Measurements from ENCODE around the gene IMMP2L.
"Not testable (repeated sequence)": the region's sequence is repeated elsewhere in the genome, so short reads cannot be mapped to it uniquely, and the experiment has no call there.

Gene IMMP2L

DNA sequence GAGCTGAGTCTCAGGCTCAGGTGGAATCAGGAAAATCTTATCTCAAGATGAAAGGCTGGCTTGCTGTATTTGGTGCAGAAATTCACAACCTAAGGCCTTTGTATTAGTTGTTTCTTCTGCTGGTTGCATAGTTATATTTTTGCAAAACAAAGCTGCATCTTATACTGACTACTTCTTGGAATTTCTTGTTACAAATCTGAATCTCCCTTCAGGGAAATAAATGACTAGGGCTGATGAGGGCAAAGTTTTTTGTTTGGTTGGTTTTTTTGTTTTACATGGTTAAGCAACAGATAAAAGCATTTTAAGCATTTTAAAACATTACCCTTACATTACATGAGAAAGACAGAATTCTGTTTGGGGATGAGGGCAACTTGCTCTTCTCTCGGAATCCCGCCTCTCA lies 485.3 kb downstream of the IMMP2L start:
- no peak for TF ChIP-seq CTCF (conservative IDR thresholded peaks at IDR 0.05; ENCODE audit: low read depth, low read length)
- H3K4me3 ChIP-seq (ENCODE audit: low read length): no peak overlapping the region
- no peak for DNase-seq (ENCODE audit: low read depth)

GRCh38 chr7:111076205-111076604 lies 486.1 kb downstream of the IMMP2L start:
- H3K4me3 ChIP-seq (ENCODE audit: low read length): no peak overlapping the region
- no peak for TF ChIP-seq CTCF (conservative IDR thresholded peaks at IDR 0.05; ENCODE audit: low read depth, low read length)
- DNase-seq (ENCODE audit: low read depth): no peak

- TF ChIP-seq CTCF (conservative IDR thresholded peaks at IDR 0.05; ENCODE audit: low read depth, low read length): no peak
- DNase-seq (ENCODE audit: low read depth): no peak
These were observed 486.8 kb downstream of the IMMP2L start for GRCh38 chr7:111075498-111075897.

DNA sequence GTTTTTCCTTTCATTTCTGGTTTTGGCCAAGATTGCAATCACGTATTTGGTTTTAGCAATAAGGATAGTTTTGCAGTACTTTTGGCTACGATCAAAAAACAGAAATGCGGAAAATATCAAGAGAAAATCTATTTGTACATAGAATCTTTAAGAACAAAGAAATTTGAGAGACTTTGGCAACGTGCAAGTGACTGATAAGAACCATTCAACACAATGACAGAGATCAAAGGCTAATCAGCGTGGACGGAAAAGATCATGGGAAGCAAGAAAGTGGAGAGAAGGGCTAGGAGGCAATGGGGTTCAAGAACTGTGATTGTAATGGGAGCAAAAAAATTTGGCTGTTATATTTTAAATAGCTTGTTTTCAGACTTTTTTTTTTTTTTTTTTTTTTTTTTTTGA lies 487.5 kb downstream of the IMMP2L start:
- H3K4me3 ChIP-seq (ENCODE audit: low read length): no peak overlapping the region
- DNase-seq (ENCODE audit: low read depth): no peak
- TF ChIP-seq CTCF (conservative IDR thresholded peaks at IDR 0.05; ENCODE audit: low read depth, low read length): no peak

More at GRCh38 chr7:111075498-111075897, 486.8 kb downstream of the IMMP2L start:
- no peak overlapping the region for H3K4me3 ChIP-seq (ENCODE audit: low read length)

GRCh38 chr7:111074071-111074747 lies 488.1 kb downstream of the IMMP2L start:
- no peak for TF ChIP-seq CTCF (conservative IDR thresholded peaks at IDR 0.05; ENCODE audit: low read depth, low read length)
- H3K4me3 ChIP-seq (ENCODE audit: low read length): no peak overlapping the region
- no peak for DNase-seq (ENCODE audit: low read depth)

- H3K4me3 ChIP-seq (ENCODE audit: low read length); DNase-seq (ENCODE audit: low read depth): not testable (repeated sequence)
These were observed 489.6 kb downstream of the IMMP2L start for GRCh38 chr7:111072658-111073057.

DNA sequence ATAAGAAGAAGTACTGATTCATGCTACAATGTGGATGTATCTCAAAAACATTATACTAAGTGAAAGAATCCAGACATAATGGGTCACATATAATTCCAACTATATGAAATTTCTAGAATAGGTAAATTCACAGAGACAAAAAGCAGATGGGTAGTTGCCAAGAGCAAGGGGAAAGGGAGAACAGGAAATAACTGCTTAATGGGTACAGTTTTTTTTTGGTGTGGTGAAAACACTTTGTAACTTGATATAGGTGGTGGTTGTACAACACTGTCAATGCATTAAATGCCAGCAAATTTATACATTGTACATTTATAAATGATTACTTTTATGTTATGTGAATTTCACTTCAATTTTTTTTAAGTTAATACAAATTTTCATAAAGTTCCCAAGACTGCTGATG lies 490.7 kb downstream of the IMMP2L start:
- DNase-seq (ENCODE audit: low read depth): no peak
- no peak overlapping the region for H3K4me3 ChIP-seq (ENCODE audit: low read length)
- no peak for TF ChIP-seq CTCF (conservative IDR thresholded peaks at IDR 0.05; ENCODE audit: low read depth, low read length)

Data from retinal pigment epithelial cell (primary cell).